Stimulated activated CD4-positive, alpha-beta T cell treated with anti-CD3 and anti-CD28 coated beads, Interleukin-4, amount 100 ng/mL, for 48 hours (primary cell): ENCODE measurements around the gene VPS52.
"Not testable (repeated sequence)": the region's sequence is repeated elsewhere in the genome, so short reads cannot be mapped to it uniquely, and the experiment has no call there.

Source experiments
- DNase-seq, 2 donors: peaks; one replicate each; pipeline ENCODE4 v3.0.0-alpha.2; 2020; ENCODE audit warnings: low read depth in 2 of 2

VPS52 gene

GRCh38 chr6:33280539-33280938 lies 8.9 kb upstream of the VPS52 start:
- no peak for DNase-seq

- no peak for DNase-seq
These were observed 8.4 kb upstream of the VPS52 start for GRCh38 chr6:33279971-33280511.

- no peak for DNase-seq
These were observed 7.6 kb upstream of the VPS52 start for GRCh38 chr6:33279257-33279695.

- no peak for DNase-seq
These were observed 7.1 kb upstream of the VPS52 start for GRCh38 chr6:33278810-33279209.

- DNase-seq = no peak
These were observed 6.7 kb upstream of the VPS52 start for GRCh38 chr6:33278392-33278741.

- DNase-seq = no peak
These were observed 6.2 kb upstream of the VPS52 start for GRCh38 chr6:33277663-33278391.

- DNase-seq = peak; percentile 66 to 78
These were observed 5.4 kb upstream of the VPS52 start, which contains the start of gene B3GALT4 for GRCh38 chr6:33276864-33277662. TSS of gene B3GALT4 (plus strand) at chr6:33277123. CDS start at chr6:33277420, 297 bp downstream.

- no peak for DNase-seq
These were observed 4.8 kb upstream of the VPS52 start for GRCh38 chr6:33276581-33276863.

GRCh38 chr6:33275795-33276580 lies 4.3 kb upstream of the VPS52 start:
- not testable (repeated sequence) for DNase-seq

GRCh38 chr6:33273924-33274902 lies 2.5 kb upstream of the VPS52 start:
- DNase-seq = no peak

- DNase-seq = no peak
These were observed 1.6 kb upstream of the VPS52 start for GRCh38 chr6:33273129-33273923.

GRCh38 chr6:33272275-33273128 lies 826 bp upstream of the VPS52 start:
- DNase-seq = no peak

GRCh38 chr6:33271117-33271467 lies 584 bp downstream of the VPS52 start:
- DNase-seq = no peak

- no peak for DNase-seq
These were observed 7.7 kb downstream of the VPS52 start for GRCh38 chr6:33264015-33264414.

- DNase-seq = not testable (repeated sequence)
These were observed 9.2 kb downstream of the VPS52 start for GRCh38 chr6:33262490-33262889.

GRCh38 chr6:33259032-33259431 lies 12.6 kb downstream of the VPS52 start:
- DNase-seq = no peak

GRCh38 chr6:33254591-33254990 lies 17.1 kb downstream of the VPS52 start:
- no peak for DNase-seq

- DNase-seq = no peak
These were observed 18.9 kb downstream of the VPS52 start for GRCh38 chr6:33252759-33253158.

GRCh38 chr6:33251395-33252012 lies 20.2 kb downstream of the VPS52 start:
- no peak for DNase-seq
